ENCODE measurements around the gene IL24.

- no peak for TF ChIP-seq CTCF (IDR thresholded peaks at IDR 0.05; ENCODE audit: low read depth, low read length)
- no peak for TF ChIP-seq EZH2phosphoT487 (IDR thresholded peaks at IDR 0.05; ENCODE audit: low read depth)
Measured at GRCh38 chr1:206885341-206886060, 11.7 kb upstream of the IL24 start.
